CD14-positive monocyte (primary cell): Measurements from ENCODE around the gene ESPNL. TPM values are rescaled to one million over a fixed set of nuclear protein-coding genes. Genes with fewer than 3 reads are reported as not detected.

Experiments
- DNase-seq, 3 donors: peaks; one replicate each; pipeline ENCODE4 v3.0.0-alpha.2; 2011 to 2022
- H2AFZ ChIP-seq: 2 replicates; pipeline ENCODE4 v1.6.0; 2012; ENCODE audit warnings: mild to moderate bottlenecking, low read depth, low read length, inconsistent platforms; ENCODE audit not compliant: insufficient read depth, poor library complexity, severe bottlenecking
- H3K27ac ChIP-seq, 2 donors: 1 replicate in 1 of 2; 2 replicates in 1 of 2; pipeline ENCODE4 v1.5.1; 2012 to 2013; ENCODE audit warnings: low read length in 2 of 2, control low read depth in 1 of 2, inconsistent platforms in 1 of 2, low read depth in 1 of 2, mild to moderate bottlenecking in 1 of 2
- H3K27me3 ChIP-seq, 2 donors: one replicate each; pipeline versions ENCODE4 v1.6.0 to v1.6.1; 2011 to 2013; ENCODE audit warnings: low read length in 2 of 2; ENCODE audit not compliant: control insufficient read depth in 2 of 2, insufficient read depth in 2 of 2
- H3K36me3 ChIP-seq, 2 donors: replicated peaks in 1 of 2; 1 replicate in 1 of 2; 2 replicates in 1 of 2; pipeline versions ENCODE4 v1.5.1 to v1.6.1; 2012 to 2013; ENCODE audit warnings: low read length in 2 of 2, control low read depth in 1 of 2, inconsistent platforms in 1 of 2, mild to moderate bottlenecking in 1 of 2; ENCODE audit not compliant: insufficient read depth in 2 of 2, control insufficient read depth in 1 of 2
- H3K4me1 ChIP-seq, 2 donors: 1 replicate in 1 of 2; 2 replicates in 1 of 2; pipeline versions ENCODE4 v1.5.1 to v1.6.1; 2012 to 2013; ENCODE audit warnings: low read length in 2 of 2, control low read depth in 1 of 2, inconsistent platforms in 1 of 2, mild to moderate bottlenecking in 1 of 2, moderate library complexity in 1 of 2; ENCODE audit not compliant: insufficient read depth in 2 of 2, control insufficient read depth in 1 of 2
- H3K4me2 ChIP-seq: replicated peaks from 2 replicates; pipeline ENCODE3; 2012; ENCODE audit warnings: low read length, moderate library complexity, mild to moderate bottlenecking; ENCODE audit not compliant: poor library complexity, severe bottlenecking; ENCODE audit errors: extremely low read depth
- H3K4me3 ChIP-seq, 3 experiments: fragments of 200-600 bp in 1 of 3; sonication (generic) in 1 of 3; replicated peaks in 1 of 3; 1 replicate in 2 of 3; 2 replicates in 1 of 3; pipeline ENCODE4 v1.5.1; 2011 to 2013; ENCODE audit warnings: low read length in 3 of 3, mild to moderate bottlenecking in 3 of 3, control low read depth in 2 of 3, low read depth in 2 of 3, inconsistent platforms in 1 of 3, moderate library complexity in 1 of 3
- H3K79me2 ChIP-seq: 2 replicates; pipeline ENCODE4 v1.6.0; 2012; ENCODE audit warnings: mild to moderate bottlenecking, control low read depth, inconsistent platforms, low read length, moderate library complexity; ENCODE audit not compliant: insufficient read depth
- H3K9ac ChIP-seq: 2 replicates; pipeline ENCODE4 v1.6.0; 2017; ENCODE audit warnings: low read length, mild to moderate bottlenecking; ENCODE audit not compliant: insufficient read depth, poor library complexity, severe bottlenecking
- H3K9me3 ChIP-seq, 2 donors: replicated peaks in 1 of 2; 1 replicate in 1 of 2; 2 replicates in 1 of 2; pipeline versions ENCODE4 v1.5.1 to v1.6.1; 2012 to 2013; ENCODE audit warnings: low read length in 2 of 2, control low read depth in 1 of 2; ENCODE audit not compliant: control insufficient read depth in 1 of 2, insufficient read depth in 1 of 2
- H4K20me1 ChIP-seq: 2 replicates; pipeline ENCODE4 v1.6.0; 2012; ENCODE audit warnings: mild to moderate bottlenecking, low read length, control low read depth, moderate library complexity; ENCODE audit not compliant: insufficient read depth
- H3K27ac Mint-ChIP-seq, 7 donors: one replicate each; pipeline ENCODE4 v1.8.0; 2020; ENCODE audit warnings: mild to moderate bottlenecking in 7 of 7, mixed read lengths in 7 of 7, moderate library complexity in 6 of 7, inconsistent platforms in 2 of 7
- H3K27me3 Mint-ChIP-seq, 3 donors: one replicate each; pipeline ENCODE4 v1.8.0; 2021 to 2022; ENCODE audit warnings: low read depth in 3 of 3, mild to moderate bottlenecking in 3 of 3, mixed read lengths in 3 of 3, moderate library complexity in 3 of 3, inconsistent platforms in 1 of 3
- H3K36me3 Mint-ChIP-seq, 2 donors: one replicate each; pipeline ENCODE4 v1.8.0; 2020; ENCODE audit warnings: mixed read lengths in 2 of 2, inconsistent platforms in 1 of 2, mild to moderate bottlenecking in 1 of 2
- H3K4me1 Mint-ChIP-seq: one replicate; pipeline ENCODE4 v1.8.0; 2020; ENCODE audit warnings: mild to moderate bottlenecking, mixed read lengths
- H3K4me3 Mint-ChIP-seq, 2 donors: one replicate each; pipeline ENCODE4 v1.8.0; 2020; ENCODE audit warnings: mild to moderate bottlenecking in 2 of 2, mixed read lengths in 2 of 2, moderate library complexity in 1 of 2
- H3K9me3 Mint-ChIP-seq, 7 donors: one replicate each; pipeline ENCODE4 v1.8.0; 2020 to 2022; ENCODE audit warnings: mixed read lengths in 7 of 7, mild to moderate bottlenecking in 6 of 7, moderate library complexity in 6 of 7, inconsistent platforms in 2 of 7
- CTCF ChIP-seq: fragments of 200-600 bp; IDR thresholded peaks from one replicate; pipeline ENCODE4 v1.8.0; 2022; ENCODE audit warnings: antibody characterized with exemption, mild to moderate bottlenecking
- WGBS: methylation state at CpG from one replicate; pipeline ENCODE4 v1.1.5; 2013; ENCODE audit warnings: missing lambda C conversion rate; ENCODE audit not compliant: insufficient coverage; 5-methylcytosine and 5-hydroxymethylcytosine counted together
- intact Hi-C, 2 donors: fragments of 100-400 bp; cut with micrococcal nuclease; formaldehyde crosslinking; loops; one replicate each; pipeline versions ENCODE4 v1.15.0 to v1.15.1; 2023
- polyA plus RNA-seq, 3 donors: library from polyadenylated mRNA; depleted of rRNA in 1 of 3; unstranded in 2 of 3; stranded (reverse) in 1 of 3; fragments of 300-500 nt in 2 of 3; fragments of >200 nt in 1 of 3; fragmentation: Illumina TruSeq in 2 of 3; gene quantifications; 1 replicate in 2 of 3; 2 replicates in 1 of 3; pipeline ENCODE4 v1.2.3, GENCODE V29; 2012 to 2021

The ESPNL gene
- polyA plus RNA-seq, 3 donors = not detected

DNA sequence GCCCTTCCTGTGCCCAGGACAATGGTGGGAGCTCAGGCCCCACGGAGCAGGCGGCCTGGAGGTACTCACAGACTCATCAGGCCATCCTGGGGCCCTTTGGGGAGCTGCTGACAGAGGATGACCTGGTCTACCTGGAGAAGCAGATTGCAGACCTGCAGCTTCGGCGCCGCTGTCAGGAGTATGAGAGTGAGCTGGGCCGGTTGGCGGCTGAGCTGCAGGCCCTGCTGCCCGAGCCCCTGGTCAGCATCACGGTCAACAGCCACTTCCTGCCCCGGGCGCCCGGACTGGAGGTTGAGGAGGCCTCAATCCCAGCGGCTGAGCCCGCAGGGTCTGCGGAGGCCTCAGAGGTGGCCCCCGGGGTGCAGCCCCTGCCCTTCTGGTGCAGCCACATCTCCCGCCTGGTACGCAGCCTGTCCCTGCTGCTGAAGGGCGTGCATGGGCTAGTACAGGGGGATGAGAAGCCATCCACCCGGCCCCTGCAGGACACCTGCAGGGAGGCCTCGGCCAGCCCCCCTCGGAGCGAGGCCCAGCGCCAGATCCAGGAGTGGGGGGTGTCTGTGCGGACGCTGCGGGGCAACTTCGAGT lies 30.1 kb downstream of the ESPNL start:
- Histone ChIP-seq H3K9me3 (no peaks in the 10 kb centered on the region), H2AFZ (no peak overlapping the region), H3K79me2 (no peaks in the 10 kb centered on the region), H3K4me1 (peaks cover 0 to 3% of the 10 kb centered on the region in 2 donors), H3K4me3 (no peak overlapping the region), H3K27ac (no peak overlapping the region), H3K4me2 (no peak overlapping the region), H3K9ac (no peak overlapping the region), H3K27me3 (no peaks in the 10 kb centered on the region), H4K20me1 (no peaks in the 10 kb centered on the region), H3K36me3 (no peaks in the 10 kb centered on the region)
- peaks cover 0 to 6% (median 2%) of the 10 kb centered on the region in 3 donors for H3K27me3 Mint-ChIP-seq
- DNase-seq = no peak
- H3K36me3 Mint-ChIP-seq = no peaks in the 10 kb centered on the region
- TF ChIP-seq CTCF = no peak
- H3K4me1 Mint-ChIP-seq = peaks cover 5% of the 10 kb centered on the region
- no peak overlapping the region for H3K4me3 Mint-ChIP-seq
- intact Hi-C loops = no loop called here
- H3K9me3 Mint-ChIP-seq = no peaks in the 10 kb centered on the region
- 91% methylated on average over 28 of the region's 28 CpGs for WGBS
- H3K27ac Mint-ChIP-seq = no peak overlapping the region

- Histone ChIP-seq H3K9ac (no peak overlapping the region), H3K36me3 (no peaks in the 10 kb centered on the region), H3K9me3 (no peaks in the 10 kb centered on the region), H3K4me2 (no peak overlapping the region), H4K20me1 (no peaks in the 10 kb centered on the region), H2AFZ (no peak overlapping the region), H3K27me3 (no peaks in the 10 kb centered on the region), H3K4me1 (peaks cover 0 to 3% of the 10 kb centered on the region in 2 donors), H3K4me3 (no peak overlapping the region), H3K27ac (no peak overlapping the region), H3K79me2 (no peaks in the 10 kb centered on the region)
- DNase-seq = no peak
- no peak overlapping the region for H3K4me3 Mint-ChIP-seq
- 95% methylated on average over 68 of the region's 68 CpGs for WGBS
- peaks cover 7% of the 10 kb centered on the region for H3K4me1 Mint-ChIP-seq
- no peak overlapping the region for H3K27ac Mint-ChIP-seq
- no peaks in the 10 kb centered on the region for H3K36me3 Mint-ChIP-seq
- no peaks in the 10 kb centered on the region for H3K9me3 Mint-ChIP-seq
- peaks cover 0 to 6% (median 2%) of the 10 kb centered on the region in 3 donors for H3K27me3 Mint-ChIP-seq
- no peak for TF ChIP-seq CTCF
- intact Hi-C loops = no loop called here
Measured at GRCh38 chr2:238130696-238131628, 30.8 kb downstream of the ESPNL start.
